Measurements from ENCODE around the gene SNW1.
A peak's percentile ranks its signal among the peaks of the same experiment; 100 is the strongest.
"Not testable (repeated sequence)": the region's sequence is repeated elsewhere in the genome, so short reads cannot be mapped to it uniquely, and the experiment has no call there.

Gene SNW1

GRCh38 chr14:77752266-77752665, 8.7 kb downstream of the SNW1 start:
- Histone ChIP-seq H3K9me3 (ENCODE audit: control extremely low read depth in 1 of 5, control insufficient read depth in 4 of 5, insufficient read depth in 2 of 5, low read depth in 1 of 5, low read length in 4 of 5) (no peaks in the 10 kb centered on the region), H3K4me3 (ENCODE audit: control insufficient read depth in 1 of 7, extremely low read depth in 1 of 7, insufficient read depth in 4 of 7, low read depth in 2 of 7, low read length in 6 of 7) (no peak overlapping the region), H3K27me3 (replicated peaks in 2 of 5; ENCODE audit: control insufficient read depth in 4 of 5, insufficient read depth in 5 of 5, low read length in 4 of 5) (no peaks in the 10 kb centered on the region), H3K36me3 (ENCODE audit: control insufficient read depth in 4 of 4, insufficient read depth in 4 of 4, low read length in 3 of 4) (peaks cover 12 to 65% (median 39%) of the 10 kb centered on the region in 4 experiments), H3K27ac (ENCODE audit: insufficient read depth in 1 of 2, low read depth in 1 of 2, low read length in 2 of 2, poor library complexity in 1 of 2, severe bottlenecking in 2 of 2) (no peak overlapping the region), H3K4me1 (ENCODE audit: control extremely low read depth in 1 of 4, control insufficient read depth in 4 of 4, insufficient read depth in 4 of 4, low read length in 3 of 4) (no peaks in the 10 kb centered on the region)
- no CpG with 5 or more reads among the region's 2 CpGs for WGBS (ENCODE audit: insufficient coverage)
- ChIA-PET CTCF (interaction anchor here (1.5 kb wide), 1 partner anchor 16 kb away, joined by 6 read pairs; no protein-coding TSS in a partner anchor), POLR2A (no interaction called here)
- DNase-seq, result no peak

GRCh38 chr14:77747425-77747824, 13.5 kb downstream of the SNW1 start:
- H3K4me1 ChIP-seq (ENCODE audit: control extremely low read depth in 1 of 4, control insufficient read depth in 4 of 4, insufficient read depth in 4 of 4, low read length in 3 of 4); CTCF ChIA-PET; H3K4me3 ChIP-seq (ENCODE audit: control insufficient read depth in 1 of 7, extremely low read depth in 1 of 7, insufficient read depth in 4 of 7, low read depth in 2 of 7, low read length in 6 of 7); POLR2A ChIA-PET; H3K27ac ChIP-seq (ENCODE audit: insufficient read depth in 1 of 2, low read depth in 1 of 2, low read length in 2 of 2, poor library complexity in 1 of 2, severe bottlenecking in 2 of 2); H3K9me3 ChIP-seq (ENCODE audit: control extremely low read depth in 1 of 5, control insufficient read depth in 4 of 5, insufficient read depth in 2 of 5, low read depth in 1 of 5, low read length in 4 of 5); H3K27me3 ChIP-seq (replicated peaks in 2 of 5; ENCODE audit: control insufficient read depth in 4 of 5, insufficient read depth in 5 of 5, low read length in 4 of 5); DNase-seq: not testable (repeated sequence)
- 94% methylated on average over 19 of the region's 33 CpGs for WGBS (ENCODE audit: insufficient coverage)
- H3K36me3 ChIP-seq (ENCODE audit: control insufficient read depth in 4 of 4, insufficient read depth in 4 of 4, low read length in 3 of 4), result peaks cover 11 to 74% (median 41%) of the 10 kb centered on the region in 4 experiments

DNA sequence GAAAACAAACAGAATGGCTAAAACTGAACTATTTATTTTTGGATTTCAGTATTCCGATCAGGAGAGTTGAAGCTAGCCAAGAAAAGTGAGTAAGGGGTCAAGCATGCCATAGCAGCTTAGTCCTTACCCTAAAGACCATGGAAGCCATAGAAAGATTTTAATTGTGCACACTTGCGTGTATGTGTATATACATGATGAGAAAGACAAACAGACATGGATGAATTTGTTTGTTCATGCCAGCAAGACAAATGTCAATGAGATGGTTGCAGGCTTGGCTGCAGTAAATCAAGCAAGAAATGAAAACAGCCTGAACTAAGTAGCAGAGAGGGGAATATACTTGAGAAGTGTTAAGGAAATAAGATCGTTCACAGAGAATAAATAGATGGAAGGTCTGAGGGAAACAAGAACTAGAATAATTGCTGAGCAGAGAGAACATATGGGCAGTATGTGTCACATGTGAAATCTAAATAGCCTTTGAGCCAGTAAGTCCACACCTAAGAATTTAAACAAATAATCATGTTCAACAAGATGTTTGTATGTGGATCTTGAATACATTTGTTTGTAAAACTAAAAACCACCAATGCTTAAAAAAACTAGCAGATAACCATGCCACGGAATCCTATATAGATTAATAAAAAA, 14.8 kb downstream of the SNW1 start:
- no peak overlapping the region for H3K27ac ChIP-seq (ENCODE audit: insufficient read depth in 1 of 2, low read depth in 1 of 2, low read length in 2 of 2, poor library complexity in 1 of 2, severe bottlenecking in 2 of 2)
- H3K4me1 ChIP-seq (ENCODE audit: control extremely low read depth in 1 of 4, control insufficient read depth in 4 of 4, insufficient read depth in 4 of 4, low read length in 3 of 4), result no peaks in the 10 kb centered on the region
- peaks cover 11 to 70% (median 37%) of the 10 kb centered on the region in 4 experiments for H3K36me3 ChIP-seq (ENCODE audit: control insufficient read depth in 4 of 4, insufficient read depth in 4 of 4, low read length in 3 of 4)
- ChIA-PET CTCF (no interaction called here), POLR2A (no interaction called here)
- H3K9me3 ChIP-seq (ENCODE audit: control extremely low read depth in 1 of 5, control insufficient read depth in 4 of 5, insufficient read depth in 2 of 5, low read depth in 1 of 5, low read length in 4 of 5), result no peaks in the 10 kb centered on the region
- 60% methylated on average over 1 of the region's 4 CpGs for WGBS (ENCODE audit: insufficient coverage)
- no peak overlapping the region for H3K4me3 ChIP-seq (ENCODE audit: control insufficient read depth in 1 of 7, extremely low read depth in 1 of 7, insufficient read depth in 4 of 7, low read depth in 2 of 7, low read length in 6 of 7)
- no peaks in the 10 kb centered on the region for H3K27me3 ChIP-seq (replicated peaks in 2 of 5; ENCODE audit: control insufficient read depth in 4 of 5, insufficient read depth in 5 of 5, low read length in 4 of 5)
- DNase-seq, result no peak

DNA sequence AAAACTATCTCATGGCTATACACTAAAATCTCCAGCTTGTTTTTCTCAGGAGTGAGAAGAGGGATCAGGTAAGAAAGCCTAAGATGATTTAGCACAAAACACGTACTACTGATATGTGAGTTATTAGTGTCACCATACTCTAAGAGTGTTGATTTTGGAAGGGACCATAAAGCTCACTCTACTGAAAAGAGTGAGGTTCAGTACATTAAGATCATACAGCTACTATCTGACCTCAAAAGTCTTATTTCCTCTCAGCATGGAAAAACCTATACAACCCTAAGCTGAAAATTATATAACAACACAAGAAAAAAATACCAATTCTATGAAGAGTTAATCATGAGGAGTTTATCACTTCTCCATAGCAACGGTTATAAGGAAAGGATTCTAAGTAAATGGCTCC, 19.5 kb downstream of the SNW1 start:
- Histone ChIP-seq H3K4me1 (ENCODE audit: control extremely low read depth in 1 of 4, control insufficient read depth in 4 of 4, insufficient read depth in 4 of 4, low read length in 3 of 4) (no peaks in the 10 kb centered on the region), H3K36me3 (ENCODE audit: control insufficient read depth in 4 of 4, insufficient read depth in 4 of 4, low read length in 3 of 4) (peaks cover 20 to 66% (median 39%) of the 10 kb centered on the region in 4 experiments), H3K4me3 (ENCODE audit: control insufficient read depth in 1 of 7, extremely low read depth in 1 of 7, insufficient read depth in 4 of 7, low read depth in 2 of 7, low read length in 6 of 7) (no peak overlapping the region), H3K9me3 (ENCODE audit: control extremely low read depth in 1 of 5, control insufficient read depth in 4 of 5, insufficient read depth in 2 of 5, low read depth in 1 of 5, low read length in 4 of 5) (no peaks in the 10 kb centered on the region), H3K27me3 (replicated peaks in 2 of 5; ENCODE audit: control insufficient read depth in 4 of 5, insufficient read depth in 5 of 5, low read length in 4 of 5) (no peaks in the 10 kb centered on the region), H3K27ac (ENCODE audit: insufficient read depth in 1 of 2, low read depth in 1 of 2, low read length in 2 of 2, poor library complexity in 1 of 2, severe bottlenecking in 2 of 2) (peak overlapping the region in 1 of 2 experiments; percentile 12)
- ChIA-PET POLR2A (no interaction called here), CTCF (interaction anchor here (1.2 kb wide), 1 partner anchor 13 kb away, joined by 3 read pairs; no protein-coding TSS in a partner anchor)
- DNase-seq, result no peak
- WGBS (ENCODE audit: insufficient coverage), result no CpG with 5 or more reads among the region's 2 CpGs

- WGBS (ENCODE audit: insufficient coverage), result 96% methylated on average over 4 of the region's 7 CpGs
Measured at GRCh38 chr14:77738559-77739250, 22.3 kb downstream of the SNW1 start.

GRCh38 chr14:77730976-77731497, 29.9 kb downstream of the SNW1 start:
- WGBS (ENCODE audit: insufficient coverage), result no CpG with 5 or more reads among the region's 3 CpGs
- Histone ChIP-seq H3K36me3 (ENCODE audit: control insufficient read depth in 4 of 4, insufficient read depth in 4 of 4, low read length in 3 of 4) (peaks cover 22 to 92% (median 63%) of the 10 kb centered on the region in 4 experiments), H3K4me1 (ENCODE audit: control extremely low read depth in 1 of 4, control insufficient read depth in 4 of 4, insufficient read depth in 4 of 4, low read length in 3 of 4) (no peaks in the 10 kb centered on the region), H3K9me3 (ENCODE audit: control extremely low read depth in 1 of 5, control insufficient read depth in 4 of 5, insufficient read depth in 2 of 5, low read depth in 1 of 5, low read length in 4 of 5) (no peaks in the 10 kb centered on the region), H3K27me3 (replicated peaks in 2 of 5; ENCODE audit: control insufficient read depth in 4 of 5, insufficient read depth in 5 of 5, low read length in 4 of 5) (no peaks in the 10 kb centered on the region), H3K4me3 (ENCODE audit: control insufficient read depth in 1 of 7, extremely low read depth in 1 of 7, insufficient read depth in 4 of 7, low read depth in 2 of 7, low read length in 6 of 7) (no peak overlapping the region), H3K27ac (ENCODE audit: insufficient read depth in 1 of 2, low read depth in 1 of 2, low read length in 2 of 2, poor library complexity in 1 of 2, severe bottlenecking in 2 of 2) (no peak overlapping the region)
- no peak for DNase-seq
- CTCF ChIA-PET, result no interaction called here
- POLR2A ChIA-PET, result no interaction called here

More at GRCh38 chr14:77738559-77739250, 22.3 kb downstream of the SNW1 start:
- Histone ChIP-seq H3K27me3 (replicated peaks in 2 of 5; ENCODE audit: control insufficient read depth in 4 of 5, insufficient read depth in 5 of 5, low read length in 4 of 5) (no peaks in the 10 kb centered on the region), H3K4me1 (ENCODE audit: control extremely low read depth in 1 of 4, control insufficient read depth in 4 of 4, insufficient read depth in 4 of 4, low read length in 3 of 4) (no peaks in the 10 kb centered on the region), H3K4me3 (ENCODE audit: control insufficient read depth in 1 of 7, extremely low read depth in 1 of 7, insufficient read depth in 4 of 7, low read depth in 2 of 7, low read length in 6 of 7) (no peak overlapping the region), H3K36me3 (ENCODE audit: control insufficient read depth in 4 of 4, insufficient read depth in 4 of 4, low read length in 3 of 4) (peaks cover 24 to 67% (median 42%) of the 10 kb centered on the region in 4 experiments), H3K27ac (ENCODE audit: insufficient read depth in 1 of 2, low read depth in 1 of 2, low read length in 2 of 2, poor library complexity in 1 of 2, severe bottlenecking in 2 of 2) (no peak overlapping the region), H3K9me3 (ENCODE audit: control extremely low read depth in 1 of 5, control insufficient read depth in 4 of 5, insufficient read depth in 2 of 5, low read depth in 1 of 5, low read length in 4 of 5) (no peaks in the 10 kb centered on the region)
- ChIA-PET CTCF (no interaction called here), POLR2A (no interaction called here)
- no peak for DNase-seq

- ChIA-PET POLR2A (no interaction called here), CTCF (interaction anchor here (0.5 to 0.9 kb wide), 2 partner anchors 13 to 161 kb away, joined by 3 read pairs; no protein-coding TSS in a partner anchor)
- Histone ChIP-seq H3K36me3 (ENCODE audit: control insufficient read depth in 4 of 4, insufficient read depth in 4 of 4, low read length in 3 of 4) (peaks cover 25 to 88% (median 68%) of the 10 kb centered on the region in 4 experiments), H3K4me3 (ENCODE audit: control insufficient read depth in 1 of 7, extremely low read depth in 1 of 7, insufficient read depth in 4 of 7, low read depth in 2 of 7, low read length in 6 of 7) (no peak overlapping the region), H3K27me3 (replicated peaks in 2 of 5; ENCODE audit: control insufficient read depth in 4 of 5, insufficient read depth in 5 of 5, low read length in 4 of 5) (no peaks in the 10 kb centered on the region), H3K9me3 (ENCODE audit: control extremely low read depth in 1 of 5, control insufficient read depth in 4 of 5, insufficient read depth in 2 of 5, low read depth in 1 of 5, low read length in 4 of 5) (no peaks in the 10 kb centered on the region), H3K4me1 (ENCODE audit: control extremely low read depth in 1 of 4, control insufficient read depth in 4 of 4, insufficient read depth in 4 of 4, low read length in 3 of 4) (no peaks in the 10 kb centered on the region), H3K27ac (ENCODE audit: insufficient read depth in 1 of 2, low read depth in 1 of 2, low read length in 2 of 2, poor library complexity in 1 of 2, severe bottlenecking in 2 of 2) (no peak overlapping the region)
- no peak for DNase-seq
- WGBS (ENCODE audit: insufficient coverage), result no CpG with 5 or more reads among the region's 3 CpGs
Measured at GRCh38 chr14:77722301-77722700, 38.7 kb downstream of the SNW1 start.

Measured in common myeloid progenitor, CD34-positive (primary cell).